Activated T-helper 1 cell treated with Interleukin-2 at 50 U/mL for 16 hours (primary cell): ENCODE measurements around the gene HIPK3.
"Not testable (repeated sequence)": the region's sequence is repeated elsewhere in the genome, so short reads cannot be mapped to it uniquely, and the experiment has no call there.

Experiments
- DNase-seq: peaks from one replicate; pipeline ENCODE4 v3.0.0-alpha.2; 2020; ENCODE audit warnings: low read depth

The HIPK3 gene

DNA sequence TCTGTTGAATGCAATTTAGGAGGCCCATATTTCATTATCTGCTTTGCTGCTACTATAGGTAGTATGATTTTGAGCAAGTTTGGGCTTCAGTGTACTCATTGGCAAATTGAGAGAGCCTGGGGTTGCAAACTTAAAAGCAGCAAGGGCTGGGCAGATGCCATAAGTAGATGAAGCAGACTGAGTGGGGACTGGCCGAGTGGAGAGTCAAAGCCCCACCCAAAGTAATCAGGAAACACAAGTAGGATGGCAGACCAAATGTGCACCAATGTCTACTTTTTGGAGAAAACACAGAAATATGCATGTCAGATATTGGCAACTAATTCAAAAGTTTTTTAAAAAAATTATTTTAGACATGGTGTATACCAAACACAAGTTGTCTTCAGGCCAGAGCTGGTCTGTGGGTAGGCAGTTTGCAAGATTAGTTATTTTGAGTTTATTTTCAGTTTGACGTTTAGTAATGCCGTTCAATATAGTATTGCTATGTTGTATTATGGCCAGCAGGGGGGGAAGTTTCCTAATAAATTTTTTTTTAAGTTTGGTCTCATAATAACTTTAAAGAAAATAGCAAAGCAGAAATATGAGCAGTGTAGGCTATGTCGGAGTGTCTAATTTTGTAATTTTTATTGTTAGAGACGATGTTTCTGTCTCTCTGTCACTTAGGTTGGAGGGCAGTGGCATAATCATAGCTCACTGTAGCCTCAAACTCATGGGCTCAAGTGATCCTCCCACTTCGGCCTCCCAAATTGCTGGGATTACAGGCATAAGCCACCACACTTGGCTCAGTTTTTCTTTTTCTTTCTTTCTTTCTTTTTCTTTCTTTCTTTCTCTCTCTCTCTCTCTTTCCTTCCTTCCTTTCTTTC is 105.1 kb downstream of the HIPK3 start:
- no peak for DNase-seq

DNA sequence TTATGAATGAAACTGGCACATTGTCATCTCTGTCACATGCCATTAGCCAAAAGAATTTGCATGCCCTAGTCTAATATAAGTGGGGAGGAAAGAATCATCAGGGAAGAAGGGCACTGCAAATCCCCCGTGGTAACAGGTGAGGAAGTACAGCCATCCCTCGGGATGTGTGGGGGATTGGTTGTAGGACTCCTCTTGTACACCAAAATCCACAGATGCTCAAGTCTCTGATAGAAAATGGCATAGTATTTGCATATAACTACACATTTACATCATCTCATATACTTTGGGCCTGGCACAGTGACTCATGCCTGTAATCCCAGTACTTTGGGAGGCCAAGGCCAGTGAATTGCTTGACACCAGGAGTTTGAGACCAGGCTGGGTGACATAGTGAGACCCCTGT is 109.7 kb downstream of the HIPK3 start:
- no peak for DNase-seq

DNA sequence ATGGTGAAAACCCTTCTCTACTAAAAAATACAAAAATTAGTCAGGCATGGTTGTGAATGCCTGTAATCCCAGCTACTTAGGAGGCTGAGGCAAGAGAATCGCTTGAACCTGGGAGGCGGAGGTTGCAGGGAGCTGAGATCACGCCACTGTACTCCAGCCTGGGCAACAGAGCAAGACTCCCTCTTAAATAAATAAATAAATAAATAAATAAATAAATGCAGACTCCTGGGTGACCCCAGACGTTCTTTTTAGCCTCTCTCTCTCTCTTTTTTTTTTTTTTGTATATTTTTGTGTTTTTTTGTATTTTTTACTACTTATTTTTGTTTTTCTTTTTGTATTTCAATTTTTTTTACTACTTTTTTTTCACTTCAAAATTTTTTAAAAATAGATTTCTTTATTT is 111.3 kb downstream of the HIPK3 start:
- not testable (repeated sequence) for DNase-seq

DNA sequence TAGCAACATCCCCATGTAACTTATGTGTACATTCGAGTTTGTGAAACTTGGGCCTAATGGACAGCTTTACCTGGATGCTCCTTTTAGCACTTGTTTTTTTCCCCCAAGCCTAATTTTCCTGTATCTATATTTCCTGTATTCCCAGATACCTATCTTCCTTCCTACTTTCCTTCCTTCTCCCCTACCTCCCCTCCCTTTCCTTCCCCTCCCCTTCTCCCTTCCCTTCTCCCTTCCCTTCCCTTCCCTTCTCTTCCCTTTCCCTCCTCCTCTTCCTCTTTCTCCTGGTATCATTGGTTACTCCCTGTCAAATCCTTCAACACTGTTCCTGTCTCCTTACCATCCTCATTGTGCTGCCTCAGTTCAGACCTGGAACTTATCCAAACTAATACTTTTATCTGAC is 111.8 kb downstream of the HIPK3 start:
- DNase-seq = no peak

DNA sequence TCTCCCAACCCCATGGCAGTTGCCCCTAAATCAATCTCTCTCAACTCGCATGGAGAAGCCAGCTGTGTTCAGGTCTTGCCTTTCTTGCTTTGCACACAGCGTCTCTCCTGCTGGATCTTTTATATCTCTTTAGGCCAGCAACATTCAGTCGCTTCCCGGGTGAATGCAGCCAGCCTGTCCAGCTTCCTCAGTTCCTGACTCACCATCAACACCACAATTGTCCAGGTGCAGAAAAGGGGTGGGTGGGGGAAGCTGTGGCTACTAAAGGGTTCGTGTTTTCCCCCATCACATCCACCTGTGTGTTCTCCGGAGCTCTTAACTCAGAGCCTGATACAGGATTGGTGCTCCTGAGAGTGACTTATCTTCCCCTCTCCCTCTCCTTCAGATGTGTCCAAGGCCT is 116.5 kb downstream of the HIPK3 start:
- no peak for DNase-seq

DNA sequence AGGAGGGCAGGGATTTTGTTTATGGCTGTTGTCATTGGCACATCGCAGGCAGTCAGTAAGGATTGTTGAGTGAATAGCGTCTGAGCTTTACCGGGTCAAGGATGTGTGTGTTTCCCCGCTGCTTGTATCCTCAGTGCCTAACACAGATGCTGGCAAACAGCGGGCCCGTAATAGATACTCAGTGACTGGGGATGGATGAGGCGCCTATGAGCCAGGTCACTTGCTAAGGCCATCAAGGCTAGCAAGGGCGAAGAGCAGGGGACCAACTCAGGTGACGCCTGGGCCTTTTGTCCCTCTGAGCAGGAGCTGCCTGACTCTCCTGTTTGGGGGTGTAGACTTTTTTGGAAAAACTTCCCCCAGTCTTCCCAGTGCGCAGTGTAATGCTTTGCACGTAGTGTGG is 118.1 kb downstream of the HIPK3 start:
- DNase-seq = no peak

DNA sequence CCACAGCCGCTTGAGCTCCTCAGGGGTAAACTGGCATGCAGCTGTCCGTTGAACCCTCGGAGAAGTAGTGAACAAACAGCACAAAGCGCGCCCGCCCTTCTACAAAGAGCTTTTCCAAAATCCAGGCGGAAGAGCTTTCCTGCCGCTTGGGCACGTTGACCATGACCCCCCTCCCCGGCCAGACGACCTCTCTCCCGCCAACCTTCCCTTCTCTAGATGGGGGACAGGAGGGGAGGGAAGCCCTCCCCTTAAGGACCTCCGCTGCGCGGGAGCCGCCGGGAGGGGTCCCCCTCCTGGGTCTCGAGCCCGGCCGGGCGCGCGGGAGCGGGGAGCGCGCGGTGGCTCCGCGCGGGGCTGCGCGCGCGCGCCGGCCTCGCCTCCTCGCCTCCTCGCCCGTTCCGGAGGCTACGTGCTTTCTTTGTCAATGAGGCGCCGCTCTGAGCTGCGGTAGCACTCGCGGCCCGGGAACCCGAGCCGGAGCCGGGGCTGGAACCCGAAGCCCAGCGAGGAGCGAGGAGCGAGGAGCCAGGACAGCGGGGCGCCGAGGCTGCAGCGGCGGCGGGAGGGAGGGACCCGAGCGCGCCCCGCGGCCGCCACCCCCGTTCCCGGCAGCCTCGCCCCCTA is 118.6 kb downstream of the HIPK3 start, which contains the start of gene KIAA1549L:
KIAA1549L (plus strand) TSS at position 421 of the 624 bp plus-strand sequence.
- no peak for DNase-seq

DNA sequence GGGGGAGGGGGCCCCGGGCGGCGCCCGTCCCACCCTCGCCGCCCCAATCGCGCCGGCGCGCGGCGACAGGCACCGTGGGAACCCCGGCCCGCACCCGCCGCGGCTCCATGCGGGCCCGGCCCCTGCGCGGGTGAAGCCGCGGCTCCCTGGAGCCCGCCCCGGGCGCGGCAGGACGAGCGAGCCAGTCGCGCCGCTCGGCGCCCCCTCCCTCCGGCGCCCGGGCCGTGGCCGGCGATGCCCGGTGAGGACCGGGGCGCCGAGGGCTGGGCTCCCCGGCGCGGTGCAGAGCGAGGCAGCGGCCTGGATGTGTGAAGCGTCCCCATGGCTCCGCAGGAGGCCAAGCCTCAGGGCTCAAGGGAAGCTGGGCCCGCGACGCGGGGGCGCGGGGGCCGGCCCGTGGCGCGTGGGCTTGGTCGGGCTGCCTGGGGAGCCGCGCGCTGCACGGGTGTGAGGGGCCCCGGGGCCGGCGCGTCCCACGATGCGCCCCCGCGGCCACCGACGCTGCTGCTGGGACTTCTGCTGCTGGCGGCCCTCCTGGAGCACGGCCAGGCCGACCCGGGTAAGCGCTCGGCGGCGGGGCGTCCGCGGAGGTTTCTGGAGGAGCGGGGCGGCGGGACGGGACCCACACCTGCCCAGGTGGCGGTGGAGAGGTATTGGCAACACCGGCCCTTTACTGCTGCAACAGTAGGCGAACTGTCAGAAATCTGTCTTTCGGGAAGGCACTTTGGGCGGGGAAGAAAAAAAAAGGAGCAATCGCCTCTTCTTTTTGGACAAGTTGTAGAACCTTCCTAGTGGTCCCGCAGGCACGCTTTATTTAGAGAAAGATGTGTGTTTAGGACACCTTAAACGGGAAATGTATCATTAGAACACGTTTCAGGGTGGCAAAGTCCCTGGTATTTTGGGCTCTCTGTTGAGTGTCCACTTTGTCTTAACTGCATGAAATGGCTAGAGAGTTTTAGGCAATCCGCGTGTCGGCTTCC is 119.4 kb downstream of the HIPK3 start:
- no peak for DNase-seq

DNA sequence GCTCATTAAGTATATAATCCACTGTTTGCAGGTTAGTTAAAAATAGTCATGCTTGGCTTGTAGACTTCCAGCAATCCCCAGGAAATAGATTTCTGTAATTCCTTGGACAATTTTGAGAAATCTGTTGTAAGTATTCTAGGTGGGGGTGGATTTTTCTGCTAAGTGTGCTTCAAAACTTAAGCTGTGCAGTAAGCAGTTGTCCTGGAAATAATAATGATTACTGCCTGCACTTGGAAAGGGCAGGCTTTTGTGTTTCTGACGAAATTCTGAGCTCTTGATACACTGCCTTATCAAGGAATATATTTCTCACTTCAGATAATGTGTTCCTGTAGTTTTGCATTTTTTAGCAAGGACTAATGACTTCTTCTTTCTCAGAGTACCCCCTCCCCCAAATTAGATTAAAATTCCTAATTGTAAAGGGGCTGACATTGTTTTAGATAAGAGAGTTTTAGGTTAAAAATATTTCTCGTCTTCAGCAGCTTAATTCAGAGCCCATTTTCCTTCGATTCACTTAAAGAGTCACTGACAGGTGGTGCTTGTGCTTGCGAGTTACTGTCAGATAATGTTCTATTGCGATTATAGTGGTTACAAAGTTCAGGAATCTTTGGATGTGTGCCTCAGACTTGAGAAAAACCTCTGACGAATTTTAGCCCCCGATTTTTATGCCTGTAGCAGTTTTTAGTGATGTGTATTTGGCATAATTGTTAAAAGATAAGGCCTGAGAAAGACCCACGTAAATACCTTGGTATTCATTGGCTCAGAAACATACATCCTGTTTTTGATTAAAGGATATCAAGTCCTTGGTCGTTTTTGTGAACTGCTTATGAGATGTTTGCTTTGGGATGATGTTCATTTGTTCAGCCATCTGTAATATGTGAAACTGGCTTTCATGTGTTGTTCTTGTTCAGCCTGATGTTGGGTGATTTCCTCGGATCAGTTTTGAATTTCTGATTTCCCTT is 120.5 kb downstream of the HIPK3 start:
- DNase-seq = no peak

DNA sequence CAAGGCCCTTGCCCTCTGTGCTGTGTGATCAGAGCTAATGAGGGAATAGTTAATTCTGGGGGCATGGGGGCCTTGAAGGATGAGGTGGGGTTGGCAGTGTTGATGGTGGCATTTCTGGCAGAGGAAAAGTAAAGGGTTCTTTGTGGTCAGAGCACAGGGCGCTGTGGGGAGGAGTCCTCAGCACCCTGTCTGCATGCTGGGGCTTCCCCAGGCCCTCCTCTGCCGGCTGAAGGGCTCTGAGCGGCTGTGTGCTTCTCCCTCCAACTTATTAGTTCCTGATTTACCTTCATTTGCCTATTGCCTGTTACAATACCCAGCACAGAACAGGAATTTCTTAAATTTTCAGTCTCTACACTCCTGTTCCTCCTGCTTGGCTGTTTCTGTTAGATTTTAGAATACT is 122.8 kb downstream of the HIPK3 start:
- DNase-seq = no peak

DNA sequence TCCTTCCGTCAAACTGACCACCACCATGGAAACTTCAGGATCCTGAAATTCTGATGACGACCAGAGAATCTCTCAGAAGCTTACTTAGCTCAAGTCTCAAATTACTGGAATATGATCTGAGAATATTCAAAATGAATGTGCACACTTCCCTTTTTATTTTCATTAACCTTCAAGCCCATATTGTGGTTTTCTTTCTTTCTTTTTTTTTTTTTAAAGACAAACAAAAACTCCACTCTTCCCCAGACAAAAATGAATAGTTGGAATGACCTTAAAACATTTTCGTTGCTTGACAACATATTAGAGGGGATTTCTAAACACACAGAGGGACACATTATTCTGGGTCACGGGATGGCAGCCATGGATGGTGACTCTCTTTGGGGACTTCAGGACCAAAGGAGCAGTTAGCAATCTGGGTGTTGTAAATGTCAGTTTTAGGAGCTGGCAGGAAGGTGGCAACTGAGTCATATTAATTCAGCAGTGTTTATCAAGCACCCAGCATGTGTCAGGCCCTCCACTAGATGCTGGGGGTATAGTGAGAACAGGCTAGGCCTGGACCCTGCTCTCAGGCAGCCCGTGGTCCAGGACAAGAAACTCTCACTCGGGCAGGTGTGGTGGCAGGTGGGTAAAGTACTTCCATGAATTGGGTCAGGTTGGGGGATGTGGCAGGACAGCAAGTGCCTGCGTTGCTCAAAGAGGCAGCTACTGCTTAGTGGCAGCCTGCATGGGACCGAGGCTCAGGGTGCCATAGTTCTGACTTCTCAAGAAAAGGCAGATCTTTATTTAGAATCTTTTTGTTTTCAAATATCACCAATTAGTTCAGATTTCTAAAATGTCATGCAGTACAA is 126.1 kb downstream of the HIPK3 start:
- no peak for DNase-seq

DNA sequence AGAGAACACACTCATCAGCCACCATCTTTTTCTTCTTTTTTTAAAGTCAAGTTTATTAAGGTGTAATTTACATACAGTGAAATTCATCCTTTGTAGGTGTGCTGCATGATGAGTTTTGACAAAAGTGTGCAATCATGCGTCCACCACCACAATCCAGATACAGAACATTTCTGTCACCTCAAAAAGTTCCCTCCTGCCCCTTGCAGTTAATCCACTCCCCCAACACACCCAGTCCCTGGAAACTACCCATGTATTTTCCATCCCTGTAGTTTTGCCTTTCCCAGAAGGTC is 126.7 kb downstream of the HIPK3 start:
- DNase-seq = no peak

DNA sequence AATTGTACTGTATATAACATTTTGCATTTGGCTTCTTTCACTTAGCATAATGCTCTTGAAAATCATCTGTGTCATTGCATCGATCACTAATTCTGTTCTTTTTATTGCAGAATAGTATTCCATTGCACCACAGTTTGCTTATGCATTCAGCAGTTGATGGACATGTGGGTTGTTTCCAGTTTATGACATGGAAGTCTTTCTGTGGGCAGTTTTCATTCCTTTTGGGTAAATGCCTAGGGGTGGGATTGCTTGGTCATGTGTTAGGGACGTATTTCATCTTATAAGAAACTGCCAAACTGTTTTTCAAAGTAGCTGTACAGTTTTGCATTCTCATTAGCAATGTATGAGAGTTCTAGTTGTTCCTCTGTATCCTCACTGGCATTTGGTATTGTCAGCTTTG is 127.0 kb downstream of the HIPK3 start:
- DNase-seq = no peak

DNA sequence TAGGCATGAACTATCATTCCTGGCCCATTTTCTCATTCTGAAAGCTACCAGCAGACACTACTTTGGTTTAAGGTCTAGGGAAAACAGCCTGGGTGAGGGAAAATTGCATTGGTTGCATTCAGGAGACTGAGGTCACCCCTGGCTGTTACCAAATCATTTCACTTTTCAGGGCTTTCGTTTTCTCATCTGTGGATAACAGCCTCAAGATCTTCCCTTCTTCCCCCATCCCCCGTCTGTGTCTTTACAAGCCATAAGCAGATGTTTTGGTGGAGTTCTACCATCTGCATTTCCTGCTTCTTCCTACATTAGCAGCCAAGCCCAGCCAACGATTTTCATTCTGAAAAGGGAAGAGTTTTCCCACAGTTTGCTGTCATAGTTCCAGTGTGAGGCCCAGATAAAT is 130.4 kb downstream of the HIPK3 start:
- DNase-seq = no peak

DNA sequence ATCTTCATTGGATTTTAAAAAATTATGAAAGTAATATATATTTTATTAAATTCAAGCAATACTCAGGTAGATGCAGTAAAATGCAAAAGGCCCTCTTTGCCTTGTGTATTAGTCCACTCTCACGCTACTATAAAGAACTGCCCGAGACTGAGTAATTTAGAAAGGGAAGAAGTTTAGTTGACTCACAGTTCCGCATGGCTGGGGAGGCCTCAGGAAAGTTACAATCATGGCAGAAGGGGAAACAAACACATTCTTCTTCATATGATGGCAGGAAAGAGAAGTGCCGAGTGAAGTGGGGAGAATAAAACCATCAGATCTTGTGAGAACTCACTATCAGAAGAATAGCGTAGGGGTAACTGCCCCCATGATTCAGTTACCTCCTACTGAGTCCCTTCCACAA is 130.8 kb downstream of the HIPK3 start:
- DNase-seq = no peak

DNA sequence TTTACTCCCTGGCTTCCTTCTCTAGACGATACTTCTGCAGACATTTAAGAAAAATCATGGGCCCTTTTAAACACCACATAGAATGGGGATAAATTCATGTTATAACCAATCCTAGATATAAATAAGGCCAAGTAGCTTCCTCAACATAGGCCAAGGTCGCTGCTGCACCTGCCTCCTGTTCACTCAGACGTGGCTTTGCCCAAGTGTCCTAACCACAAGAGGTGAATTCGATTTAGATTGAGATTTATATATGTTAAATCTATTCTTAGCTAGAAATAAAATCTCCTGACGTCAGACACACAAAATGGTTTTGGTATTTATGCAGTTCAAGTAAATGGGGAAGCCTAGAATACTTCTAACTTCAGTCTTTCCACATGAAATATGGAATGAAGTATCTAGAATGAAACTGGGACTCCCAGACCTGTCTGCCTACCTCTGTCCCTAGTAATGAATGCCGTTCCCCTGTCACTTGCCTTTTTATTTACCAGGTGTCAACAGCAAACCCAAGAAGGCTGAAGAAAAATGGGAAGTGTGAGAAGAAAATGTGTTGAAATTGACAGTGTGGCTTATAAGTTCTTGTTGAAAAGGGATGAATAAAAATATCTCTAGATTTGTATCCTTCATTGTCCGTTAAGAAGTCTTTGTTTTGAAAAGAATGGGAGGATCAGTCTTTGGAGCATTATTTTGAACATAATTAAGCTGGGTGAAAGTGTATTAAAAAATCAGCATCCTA is 131.8 kb downstream of the HIPK3 start:
- no peak for DNase-seq

DNA sequence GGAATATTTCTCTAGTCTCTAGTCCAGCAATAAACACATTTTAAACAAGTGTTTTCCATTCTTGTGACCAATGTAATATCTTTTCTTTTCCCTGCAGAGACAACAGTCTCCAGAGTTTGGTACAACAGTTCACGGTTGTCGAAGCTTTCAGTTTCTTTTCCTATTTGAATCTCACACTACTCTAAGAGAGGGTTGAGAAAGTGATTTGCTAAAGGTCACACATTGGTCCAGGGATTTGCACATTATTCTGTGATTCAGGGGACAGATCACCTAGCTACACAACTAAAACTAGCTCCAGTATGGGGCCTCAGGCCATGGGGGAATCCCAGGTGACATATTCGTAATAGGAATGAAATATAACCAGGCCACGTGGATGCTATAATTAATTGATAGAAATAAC is 132.5 kb downstream of the HIPK3 start:
- DNase-seq = no peak

DNA sequence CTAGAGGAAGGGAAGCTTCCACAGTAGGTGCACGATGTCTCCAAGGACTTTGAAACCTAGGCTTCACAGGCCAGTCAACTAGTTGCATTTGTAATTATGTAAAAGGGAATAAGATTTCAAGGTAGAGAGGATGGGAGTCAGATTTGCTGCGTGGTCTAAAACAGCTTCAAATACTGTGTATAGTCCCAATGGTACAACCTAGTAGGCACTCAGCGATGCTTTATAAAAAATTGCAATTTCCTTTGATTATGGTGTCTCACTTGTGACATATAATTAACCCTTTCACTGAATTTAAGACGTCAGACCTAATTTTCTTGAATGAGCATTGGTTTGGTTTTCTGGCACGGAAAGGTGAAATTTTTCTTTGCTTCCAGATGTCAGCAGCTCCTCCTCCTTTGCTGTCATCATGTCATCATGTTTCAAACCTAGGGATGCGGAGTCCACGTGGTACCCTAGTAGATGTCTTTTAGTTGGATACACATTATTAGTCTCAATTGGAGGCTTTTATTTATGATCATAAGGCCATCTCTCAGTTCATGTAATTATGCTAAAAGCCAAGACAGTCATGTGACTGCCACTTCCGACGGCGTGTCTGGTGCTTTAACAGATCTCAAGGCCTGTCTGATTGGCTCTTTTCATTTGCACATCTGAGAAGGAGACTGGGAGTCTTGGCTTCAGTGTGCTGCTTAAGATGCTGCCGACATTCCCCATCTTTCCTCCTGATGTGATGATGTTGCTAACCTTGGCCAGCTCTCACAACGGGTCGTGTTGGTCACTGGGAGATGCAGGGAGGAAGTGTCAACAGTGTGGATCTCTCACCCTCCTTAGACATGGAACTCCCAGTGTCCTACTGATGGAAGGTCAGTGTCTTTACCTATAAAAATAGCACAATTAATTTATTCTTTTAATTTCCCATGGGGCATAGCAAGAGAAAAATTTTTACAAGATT is 134.0 kb downstream of the HIPK3 start:
- DNase-seq = no peak

DNA sequence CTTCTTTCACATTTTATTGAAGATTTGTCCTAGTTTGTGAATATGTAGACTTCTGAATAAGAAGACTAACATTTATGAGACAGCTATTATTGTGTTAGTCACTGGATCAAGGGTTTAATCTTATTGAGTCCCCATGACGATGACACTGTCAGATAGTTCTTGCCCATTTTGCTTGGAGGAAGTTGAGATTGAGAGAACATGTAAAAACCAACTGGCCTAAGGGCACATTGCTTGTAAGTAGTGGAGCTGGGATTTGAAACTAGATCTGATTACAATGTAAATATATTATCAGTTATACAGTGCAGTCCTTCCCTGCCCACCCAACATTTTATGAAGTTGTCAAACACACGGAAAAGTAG is 134.7 kb downstream of the HIPK3 start:
- no peak for DNase-seq
